ENCODE results near the gene MED22.

GRCh38 chr9:133389562-133389961 is 41.6 kb upstream of the MED22 start:
- TF ChIP-seq EZH2 (IDR thresholded peaks at IDR 0.05; ENCODE audit: low read length): no peak
- TF ChIP-seq, protein P1, sequence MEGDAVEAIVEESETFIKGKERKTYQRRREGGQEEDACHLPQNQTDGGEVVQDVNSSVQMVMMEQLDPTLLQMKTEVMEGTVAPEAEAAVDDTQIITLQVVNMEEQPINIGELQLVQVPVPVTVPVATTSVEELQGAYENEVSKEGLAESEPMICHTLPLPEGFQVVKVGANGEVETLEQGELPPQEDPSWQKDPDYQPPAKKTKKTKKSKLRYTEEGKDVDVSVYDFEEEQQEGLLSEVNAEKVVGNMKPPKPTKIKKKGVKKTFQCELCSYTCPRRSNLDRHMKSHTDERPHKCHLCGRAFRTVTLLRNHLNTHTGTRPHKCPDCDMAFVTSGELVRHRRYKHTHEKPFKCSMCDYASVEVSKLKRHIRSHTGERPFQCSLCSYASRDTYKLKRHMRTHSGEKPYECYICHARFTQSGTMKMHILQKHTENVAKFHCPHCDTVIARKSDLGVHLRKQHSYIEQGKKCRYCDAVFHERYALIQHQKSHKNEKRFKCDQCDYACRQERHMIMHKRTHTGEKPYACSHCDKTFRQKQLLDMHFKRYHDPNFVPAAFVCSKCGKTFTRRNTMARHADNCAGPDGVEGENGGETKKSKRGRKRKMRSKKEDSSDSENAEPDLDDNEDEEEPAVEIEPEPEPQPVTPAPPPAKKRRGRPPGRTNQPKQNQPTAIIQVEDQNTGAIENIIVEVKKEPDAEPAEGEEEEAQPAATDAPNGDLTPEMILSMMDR (optimal IDR thresholded peaks at IDR 0.05 in 1 of 3, IDR thresholded peaks at IDR 0.05 in 1 of 3, conservative IDR thresholded peaks at IDR 0.05 in 1 of 3; ENCODE audit: extremely low read depth in 1 of 3, insufficient read depth in 2 of 3, low read length in 3 of 3): no peak
